Measurements from ENCODE around the gene LCOR. TPM values are rescaled to one million over a fixed set of nuclear protein-coding genes. Genes with fewer than 3 reads are reported as not detected.

LCOR gene
- total RNA-seq, 2 donors from 2014 or later: 36.9 to 43.3 TPM

GRCh38 chr10:96904648-96905047 is 72.5 kb downstream of the LCOR start:
- Histone ChIP-seq H3K4me1 (ENCODE audit: control insufficient read depth, insufficient read depth, low read length) (peaks cover 3% of the 10 kb centered on the region), H3K36me3 (ENCODE audit: control insufficient read depth, insufficient read depth, low read length) (peaks cover 10% of the 10 kb centered on the region), H3K27ac (ENCODE audit: low read depth, low read length) (no peak overlapping the region), H3K27me3 (ENCODE audit: control insufficient read depth, insufficient read depth, low read length, poor library complexity, severe bottlenecking) (no peaks in the 10 kb centered on the region), H3K9me3 (ENCODE audit: control insufficient read depth, low read length) (no peaks in the 10 kb centered on the region), H3K4me3 (ENCODE audit: low read length) (no peak overlapping the region), H3K9ac (ENCODE audit: extremely low read depth, low read length, poor library complexity, severe bottlenecking) (no peak overlapping the region)
- Mint-ChIP-seq H3K27ac (no peak overlapping the region), H3K4me1 (peaks cover 40% of the 10 kb centered on the region), H3K27me3 (ENCODE audit: insufficient read depth) (no peaks in the 10 kb centered on the region), H3K9me3 (no peaks in the 10 kb centered on the region), H3K36me3 (ENCODE audit: low read depth) (peaks cover 14% of the 10 kb centered on the region), H3K4me3 (no peak overlapping the region)
- no peak for DNase-seq
- TF ChIP-seq CTCF (conservative IDR thresholded peaks at IDR 0.05): no peak
- 96 to 100% methylated on average over 1 to 4 of the region's 4 CpGs for WGBS, 2 experiments (ENCODE audit: insufficient coverage in 1 of 2, insufficient read length in 1 of 2)

- no peak overlapping the region for H3K27ac ChIP-seq (ENCODE audit: low read depth, low read length)
- Mint-ChIP-seq H3K4me3 (no peak overlapping the region), H3K27ac (peak overlapping the region; percentile 59), H3K36me3 (ENCODE audit: low read depth) (peaks cover 13% of the 10 kb centered on the region), H3K27me3 (ENCODE audit: insufficient read depth) (no peaks in the 10 kb centered on the region), H3K4me1 (peaks cover 40% of the 10 kb centered on the region), H3K9me3 (no peaks in the 10 kb centered on the region)
- no peak overlapping the region for H3K9ac ChIP-seq (ENCODE audit: extremely low read depth, low read length, poor library complexity, severe bottlenecking)
- no peak for TF ChIP-seq CTCF (conservative IDR thresholded peaks at IDR 0.05)
- H3K36me3 ChIP-seq (ENCODE audit: control insufficient read depth, insufficient read depth, low read length): peaks cover 7% of the 10 kb centered on the region
- H3K9me3 ChIP-seq (ENCODE audit: control insufficient read depth, low read length): no peaks in the 10 kb centered on the region
- no peaks in the 10 kb centered on the region for H3K27me3 ChIP-seq (ENCODE audit: control insufficient read depth, insufficient read depth, low read length, poor library complexity, severe bottlenecking)
- no peak overlapping the region for H3K4me3 ChIP-seq (ENCODE audit: low read length)
- DNase-seq: no peak
- peaks cover 3% of the 10 kb centered on the region for H3K4me1 ChIP-seq (ENCODE audit: control insufficient read depth, insufficient read depth, low read length)
These were observed 74.8 kb downstream of the LCOR start for GRCh38 chr10:96906864-96907263.

GRCh38 chr10:96910488-96911395 is 78.6 kb downstream of the LCOR start:
- Histone ChIP-seq H3K36me3 (ENCODE audit: control insufficient read depth, insufficient read depth, low read length) (peaks cover 33% of the 10 kb centered on the region), H3K9me3 (ENCODE audit: control insufficient read depth, low read length) (no peaks in the 10 kb centered on the region), H3K4me1 (ENCODE audit: control insufficient read depth, insufficient read depth, low read length) (peaks cover 3% of the 10 kb centered on the region), H3K27ac (ENCODE audit: low read depth, low read length) (no peak overlapping the region), H3K27me3 (ENCODE audit: control insufficient read depth, insufficient read depth, low read length, poor library complexity, severe bottlenecking) (no peaks in the 10 kb centered on the region), H3K9ac (ENCODE audit: extremely low read depth, low read length, poor library complexity, severe bottlenecking) (no peak overlapping the region), H3K4me3 (ENCODE audit: low read length) (no peak overlapping the region)
- H3K27ac Mint-ChIP-seq: no peak overlapping the region
- peak; percentile 85 for TF ChIP-seq CTCF (conservative IDR thresholded peaks at IDR 0.05)
- peaks cover 10% of the 10 kb centered on the region for H3K4me1 Mint-ChIP-seq
- H3K36me3 Mint-ChIP-seq (ENCODE audit: low read depth): peaks cover 35% of the 10 kb centered on the region
- WGBS, 2 experiments (ENCODE audit: insufficient coverage in 1 of 2, insufficient read length in 1 of 2): 90 to 98% methylated on average over 8 to 12 of the region's 13 CpGs
- no peak overlapping the region for H3K4me3 Mint-ChIP-seq
- H3K27me3 Mint-ChIP-seq (ENCODE audit: insufficient read depth): no peaks in the 10 kb centered on the region
- no peak for DNase-seq
- no peaks in the 10 kb centered on the region for H3K9me3 Mint-ChIP-seq

Measured in endodermal cell (in vitro differentiated cells).